PC-3 (cell line): Measurements from ENCODE around the gene TRIM16. TPM values are rescaled to one million over a fixed set of nuclear protein-coding genes. Genes with fewer than 3 reads are reported as not detected.
"Not testable (repeated sequence)": the region's sequence is repeated elsewhere in the genome, so short reads cannot be mapped to it uniquely, and the experiment has no call there.

Experiments
- ATAC-seq: fragments of 200-7000 bp; cut with Tn5 transposase; 2 replicates; pipeline ENCODE4 v1.9.1; 2020; ENCODE audit warnings: mild to moderate bottlenecking, moderate library complexity
- BruUV-seq: library from RNA; stranded (reverse); fragments of 400-500 nt; replicated peaks from 2 replicates; lab custom pipeline; 2021; lab: Mats Ljungman, UMichigan
- CTCF ChIA-PET: fragments of 300-600 bp; sonication (Branson Sonifier 250); formaldehyde crosslinking; loops from one replicate; lab custom pipeline; 2022; ENCODE audit warnings: antibody characterized with exemption; lab: Charles Lee
- POLR2A ChIA-PET: fragments of 300-600 bp; sonication (Branson Sonifier 250); formaldehyde crosslinking; loops from one replicate; lab custom pipeline; 2022; ENCODE audit warnings: antibody characterized with exemption; ENCODE audit not compliant: unreplicated experiment; lab: Charles Lee
- DNase-seq: peaks from one replicate; pipeline ENCODE4 v3.0.0-alpha.2; 2015
- H2AFZ ChIP-seq: fragments of 300-600 bp; sonication (generic); 2 replicates; pipeline ENCODE4 v1.6.0; 2016; ENCODE audit warnings: antibody characterized with exemption, low read length
- H3F3A ChIP-seq: fragments of 300-600 bp; sonication (generic); one replicate; pipeline ENCODE4 v1.6.0; 2017; ENCODE audit warnings: antibody characterized with exemption, low read length, control low read depth, mild to moderate bottlenecking; ENCODE audit not compliant: unreplicated experiment
- H3K27ac ChIP-seq: fragments of 300-600 bp; sonication (generic); 2 replicates; pipeline ENCODE4 v1.5.1; 2016; ENCODE audit warnings: mild to moderate bottlenecking, low read length
- H3K27me3 ChIP-seq: fragments of 300-600 bp; sonication (generic); 2 replicates; pipeline ENCODE4 v1.6.1; 2016; ENCODE audit warnings: low read length, mixed read lengths
- H3K36me3 ChIP-seq: fragments of 300-600 bp; sonication (generic); 2 replicates; pipeline ENCODE4 v1.6.1; 2016; ENCODE audit warnings: low read depth, mixed run types, low read length, mixed read lengths
- H3K4me1 ChIP-seq: fragments of 300-600 bp; sonication (generic); 2 replicates; pipeline ENCODE4 v1.5.1; 2016; ENCODE audit warnings: low read length; ENCODE audit not compliant: insufficient read depth
- H3K4me2 ChIP-seq: fragments of 300-600 bp; sonication (generic); 2 replicates; pipeline ENCODE4 v1.6.0; 2016; ENCODE audit warnings: low read length
- H3K4me3 ChIP-seq: fragments of 300-600 bp; sonication (generic); 2 replicates; pipeline ENCODE4 v1.5.1; 2016; ENCODE audit warnings: mild to moderate bottlenecking, low read length, mixed read lengths
- H3K79me2 ChIP-seq: fragments of 300-600 bp; sonication (generic); 2 replicates; pipeline ENCODE4 v1.6.1; 2017; ENCODE audit warnings: low read length, mixed read lengths
- H3K9ac ChIP-seq: fragments of 300-600 bp; sonication (generic); 2 replicates; pipeline ENCODE4 v1.6.0; 2016; ENCODE audit warnings: mild to moderate bottlenecking, low read length
- H3K9me2 ChIP-seq: fragments of 300-600 bp; sonication (generic); replicated peaks from 2 replicates; pipeline ENCODE4 v1.6.1; 2016; ENCODE audit warnings: mixed run types, low read length, mixed read lengths
- H3K9me3 ChIP-seq: fragments of 300-600 bp; sonication (generic); 2 replicates; pipeline ENCODE4 v1.6.1; 2016; ENCODE audit warnings: low read length, mixed read lengths
- H4K20me1 ChIP-seq: fragments of 300-600 bp; sonication (generic); 2 replicates; pipeline ENCODE4 v1.6.1; 2016; ENCODE audit warnings: low read length, mixed read lengths
- intact Hi-C: fragments of 100-400 bp; cut with micrococcal nuclease; formaldehyde crosslinking; loops from 2 replicates; pipeline ENCODE4 v1.9.0; 2023
- total RNA-seq: library from RNA; depleted of rRNA; stranded (reverse); fragments of >200 nt; gene quantifications from 2 replicates; pipeline ENCODE4 v1.2.3, GENCODE V29; 2014

TRIM16 gene
- total RNA-seq, 1 experiment from 2014 or later, result 76.6 TPM

DNA sequence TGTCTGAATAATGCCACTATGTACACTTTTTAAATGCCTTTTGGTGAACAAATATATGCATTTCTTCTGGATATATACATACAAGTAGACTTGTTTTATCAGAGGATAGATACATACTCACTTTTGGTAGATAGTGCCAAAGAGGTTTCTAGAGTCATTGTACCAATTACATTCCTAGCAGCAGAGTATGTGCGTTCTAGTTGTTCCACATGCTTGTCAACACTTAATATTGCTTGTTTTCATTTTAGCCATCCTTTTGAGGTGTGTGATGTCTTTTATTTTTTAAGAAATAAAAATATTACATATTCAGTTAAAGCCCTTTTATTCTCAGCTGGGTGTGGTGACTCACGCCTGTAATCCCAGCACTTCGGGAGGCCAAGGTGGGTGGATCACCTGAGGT lies 24.8 kb upstream of the TRIM16 start:
- H3K4me1 ChIP-seq, CTCF ChIA-PET, H3K27me3 ChIP-seq, H3K9ac ChIP-seq, H2AFZ ChIP-seq, DNase-seq, POLR2A ChIA-PET, H3F3A ChIP-seq, intact Hi-C loops, H3K9me2 ChIP-seq, H3K27ac ChIP-seq, H4K20me1 ChIP-seq, H3K79me2 ChIP-seq, H3K4me2 ChIP-seq, ATAC-seq, BruUV-seq, H3K4me3 ChIP-seq: not testable (repeated sequence)
- peaks cover 66% of the 10 kb centered on the region for H3K36me3 ChIP-seq
- H3K9me3 ChIP-seq, result peaks cover 28% of the 10 kb centered on the region

- Histone ChIP-seq H3K9me3 (peaks cover 21% of the 10 kb centered on the region), H3K36me3 (peaks cover 58% of the 10 kb centered on the region)
- H3K79me2 ChIP-seq, H4K20me1 ChIP-seq, H3K4me3 ChIP-seq, DNase-seq, H3K4me2 ChIP-seq, H3K4me1 ChIP-seq, H3F3A ChIP-seq, ATAC-seq, POLR2A ChIA-PET, H3K9me2 ChIP-seq, BruUV-seq, H3K9ac ChIP-seq, H2AFZ ChIP-seq, CTCF ChIA-PET, H3K27me3 ChIP-seq, H3K27ac ChIP-seq, intact Hi-C loops: not testable (repeated sequence)
Observed at GRCh38 chr17:15704813-15705212, 20.7 kb upstream of the TRIM16 start.

- BruUV-seq, H3K27me3 ChIP-seq, H3K27ac ChIP-seq, H2AFZ ChIP-seq, H4K20me1 ChIP-seq, CTCF ChIA-PET, H3K4me1 ChIP-seq, ATAC-seq, POLR2A ChIA-PET, H3K4me2 ChIP-seq, H3K79me2 ChIP-seq, H3K9ac ChIP-seq, DNase-seq, intact Hi-C loops, H3K9me2 ChIP-seq, H3K4me3 ChIP-seq, H3F3A ChIP-seq: not testable (repeated sequence)
- Histone ChIP-seq H3K9me3 (peaks cover 21% of the 10 kb centered on the region), H3K36me3 (peaks cover 58% of the 10 kb centered on the region)
Observed at GRCh38 chr17:15704239-15704638, 20.1 kb upstream of the TRIM16 start.

DNA sequence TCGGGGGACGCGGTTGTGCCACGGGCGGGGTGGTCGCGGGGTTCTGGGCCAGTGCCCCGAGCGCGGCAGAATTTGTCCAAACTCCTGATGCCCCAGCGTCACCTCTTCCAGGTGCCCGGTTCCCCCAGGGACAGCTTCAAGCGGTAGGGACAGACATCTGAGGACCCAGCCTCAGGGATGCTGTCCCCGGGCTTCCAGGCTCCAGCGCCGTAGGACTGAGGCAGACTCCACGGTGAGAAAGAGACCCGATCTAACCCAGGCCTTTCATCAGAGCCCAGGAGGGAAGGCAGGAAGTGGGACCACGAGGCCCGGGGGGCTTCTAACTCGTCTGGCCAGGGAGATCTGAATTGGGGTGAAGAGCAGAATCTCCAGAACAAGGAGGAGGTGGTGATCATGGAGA lies 15.8 kb upstream of the TRIM16 start:
- not testable (repeated sequence) for H3K27ac ChIP-seq
- peak overlapping the region; percentile 77 for H3K4me2 ChIP-seq

DNA sequence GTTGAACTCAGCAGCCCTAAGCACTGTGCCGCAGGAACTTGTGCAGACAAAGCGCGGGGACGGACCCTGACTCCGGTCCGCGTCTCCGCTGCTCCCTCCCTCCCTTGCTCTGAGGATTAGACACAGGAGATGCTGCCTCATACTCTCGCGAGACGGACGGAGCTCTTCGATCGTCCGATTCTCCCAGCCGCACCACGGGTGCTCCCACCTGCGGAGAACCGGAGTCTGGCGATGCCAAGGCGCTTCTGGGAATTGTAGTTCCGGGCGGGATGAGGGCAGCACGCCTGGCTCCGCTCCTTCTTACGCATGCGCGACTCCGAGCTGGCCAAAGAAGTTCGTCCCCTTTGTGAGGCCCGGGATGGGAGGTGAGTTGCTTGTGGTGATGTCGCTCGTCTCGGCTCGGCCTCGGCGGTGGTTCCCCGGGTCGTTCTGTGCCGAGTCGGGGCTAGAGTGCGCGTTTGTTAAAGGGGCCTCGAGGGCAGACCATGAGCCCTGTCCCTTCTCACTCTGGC lies 15.4 kb upstream of the TRIM16 start, which contains the start of gene ZNF286A:
ZNF286A (plus strand) TSS at position 340 of the 512 bp plus-strand sequence. CDS start 578 bp downstream, outside the sequence.
- Histone ChIP-seq H3K4me3 (peak within 1 kb of the TSS; percentile 85), H3K9ac (peak within 1 kb of the TSS; percentile 79), H3K36me3 (peaks cover 19% of the 10 kb centered on the region), H3K4me2 (peak within 1 kb of the TSS; percentile 77), H2AFZ (peak within 1 kb of the TSS; percentile 92)
- CTCF ChIA-PET, BruUV-seq, intact Hi-C loops, H3K79me2 ChIP-seq, H4K20me1 ChIP-seq, H3K9me3 ChIP-seq, H3K4me1 ChIP-seq, H3K27me3 ChIP-seq, H3K9me2 ChIP-seq, H3F3A ChIP-seq, H3K27ac ChIP-seq: not testable (repeated sequence)
- POLR2A ChIA-PET, result interaction anchor here (0.7 kb wide), 1 partner anchor 406 kb away, joined by 5 read pairs; no protein-coding TSS in a partner anchor
- DNase-seq (peak; percentile 100), ATAC-seq (peak; percentile 99)

More for the DNA sequence above, 15.8 kb upstream of the TRIM16 start:
- H3F3A ChIP-seq, H3K9me3 ChIP-seq, CTCF ChIA-PET, DNase-seq, intact Hi-C loops, H3K79me2 ChIP-seq, H4K20me1 ChIP-seq, H3K4me1 ChIP-seq, H3K9me2 ChIP-seq, H3K27me3 ChIP-seq: not testable (repeated sequence)
- peak overlapping the region; percentile 92 for H2AFZ ChIP-seq
- BruUV-seq, result TSS peak; percentile 91
- H3K9ac ChIP-seq, result peak overlapping the region; percentile 79
- peak; percentile 31 for ATAC-seq
- H3K4me3 ChIP-seq, result peak overlapping the region; percentile 85
- POLR2A ChIA-PET, result interaction anchor here (0.7 kb wide), 1 partner anchor 406 kb away, joined by 5 read pairs; no protein-coding TSS in a partner anchor
- H3K36me3 ChIP-seq, result peaks cover 20% of the 10 kb centered on the region

- Histone ChIP-seq H2AFZ (peak overlapping the region; percentile 87), H3K36me3 (peaks cover 16% of the 10 kb centered on the region), H3K4me3 (peak overlapping the region; percentile 85), H3K4me2 (peak overlapping the region; percentile 77), H3K9ac (peak overlapping the region; percentile 63)
- H3F3A ChIP-seq, H3K27me3 ChIP-seq, POLR2A ChIA-PET, intact Hi-C loops, H3K9me3 ChIP-seq, H3K27ac ChIP-seq, H3K9me2 ChIP-seq, CTCF ChIA-PET, H4K20me1 ChIP-seq, H3K4me1 ChIP-seq, H3K79me2 ChIP-seq: not testable (repeated sequence)
- TSS peak; percentile 72 for BruUV-seq
- peak; percentile 12 for ATAC-seq
- DNase-seq, result peak; percentile 10
Observed at GRCh38 chr17:15698967-15699366, 14.9 kb upstream of the TRIM16 start.
